Neural progenitor cell (in vitro differentiated cells): ENCODE data around the gene MS4A7. TPM values are rescaled to one million over a fixed set of nuclear protein-coding genes. Genes with fewer than 3 reads are reported as not detected.

Experiments
- DNase-seq: peaks from one replicate; pipeline ENCODE4 v3.0.0-alpha.2; 2016; ENCODE audit warnings: low spot score
- H2AFZ ChIP-seq: fragments of 200-600 bp; sonication (generic); replicated peaks from 2 replicates; pipeline ENCODE4 v1.6.1; 2016; ENCODE audit warnings: antibody characterized with exemption
- H3F3A ChIP-seq: fragments of 200-600 bp; sonication (generic); 2 replicates; pipeline ENCODE4 v1.6.1; 2016; ENCODE audit warnings: antibody characterized with exemption, low read depth
- H3K27ac ChIP-seq: fragments of 200-600 bp; sonication (generic); 2 replicates; pipeline ENCODE4 v1.5.1; 2016; ENCODE audit warnings: mild to moderate bottlenecking
- H3K27me3 ChIP-seq: fragments of 200-600 bp; sonication (generic); 2 replicates; pipeline ENCODE4 v1.6.1; 2016; ENCODE audit warnings: mild to moderate bottlenecking, moderate library complexity
- H3K36me3 ChIP-seq: fragments of 200-600 bp; sonication (generic); 2 replicates; pipeline ENCODE4 v1.5.1; 2016
- H3K4me1 ChIP-seq: fragments of 200-600 bp; sonication (generic); 2 replicates; pipeline ENCODE4 v1.6.1; 2016; ENCODE audit warnings: mixed run types
- H3K4me2 ChIP-seq: fragments of 200-600 bp; sonication (generic); 2 replicates; pipeline ENCODE4 v1.6.1; 2016
- H3K4me3 ChIP-seq: fragments of 200-600 bp; sonication (generic); 2 replicates; pipeline ENCODE4 v1.5.1; 2016
- H3K79me2 ChIP-seq: fragments of 200-600 bp; sonication (generic); 2 replicates; pipeline ENCODE4 v1.6.1; 2016; ENCODE audit warnings: low read depth
- H3K9ac ChIP-seq: fragments of 200-600 bp; sonication (generic); 2 replicates; pipeline ENCODE4 v1.6.1; 2016
- H3K9me3 ChIP-seq: fragments of 200-600 bp; sonication (generic); 2 replicates; pipeline ENCODE4 v1.5.1; 2016; ENCODE audit warnings: low read depth
- H4K20me1 ChIP-seq: fragments of 200-600 bp; sonication (generic); 2 replicates; pipeline ENCODE4 v1.6.1; 2016; ENCODE audit warnings: low read depth
- H3K27ac Mint-ChIP-seq: 3 replicates; pipeline ENCODE4 v1.8.0; 2021; ENCODE audit warnings: mixed read lengths
- H3K27me3 Mint-ChIP-seq: 2 replicates; pipeline ENCODE4 v1.8.0; 2022; ENCODE audit warnings: low read depth, mild to moderate bottlenecking, inconsistent platforms, moderate library complexity, mixed read lengths; ENCODE audit not compliant: insufficient read depth
- H3K36me3 Mint-ChIP-seq: 3 replicates; pipeline ENCODE4 v1.8.0; 2021; ENCODE audit warnings: mixed read lengths
- H3K4me1 Mint-ChIP-seq: 3 replicates; pipeline ENCODE4 v1.8.0; 2021; ENCODE audit warnings: mixed read lengths
- H3K4me3 Mint-ChIP-seq: 3 replicates; pipeline ENCODE4 v1.8.0; 2021; ENCODE audit warnings: mild to moderate bottlenecking, moderate library complexity, mixed read lengths
- H3K9me3 Mint-ChIP-seq: 3 replicates; pipeline ENCODE4 v1.8.0; 2020; ENCODE audit warnings: mixed read lengths
- CTCF ChIP-seq: fragments of 200-600 bp; sonication (generic); IDR thresholded peaks from 2 replicates; pipeline ENCODE4 v1.5.1; 2017; ENCODE audit warnings: antibody characterized with exemption, mild to moderate bottlenecking
- EZH2 ChIP-seq: fragments of 200-600 bp; sonication (generic); IDR thresholded peaks from 2 replicates; pipeline ENCODE4 v1.6.1; 2017; ENCODE audit warnings: antibody characterized with exemption, mild to moderate bottlenecking, moderate library complexity
- EZH2phosphoT487 ChIP-seq: fragments of 200-600 bp; sonication (generic); IDR thresholded peaks from 2 replicates; pipeline ENCODE4 v1.6.1; 2017; ENCODE audit warnings: antibody characterized with exemption
- total RNA-seq: library from RNA; depleted of rRNA; stranded (reverse); fragments of >200 nt; gene quantifications from 2 replicates; pipeline ENCODE4 v1.2.3, GENCODE V29; 2015; ENCODE audit warnings: low replicate concordance

The MS4A7 gene
- total RNA-seq, 1 donor from 2014 or later: not detected

- H3K27me3 Mint-ChIP-seq: no peaks in the 10 kb centered on the region
- no peak overlapping the region for H3K4me3 Mint-ChIP-seq
- Histone ChIP-seq H3K79me2 (no peaks in the 10 kb centered on the region), H3K4me1 (no peaks in the 10 kb centered on the region), H3K27me3 (no peaks in the 10 kb centered on the region), H4K20me1 (no peaks in the 10 kb centered on the region), H3K27ac (no peak overlapping the region), H3K9me3 (no peaks in the 10 kb centered on the region), H3F3A (no peaks in the 10 kb centered on the region), H3K4me3 (no peak overlapping the region), H3K36me3 (no peaks in the 10 kb centered on the region), H3K9ac (no peak overlapping the region), H3K4me2 (no peak overlapping the region), H2AFZ (no peak overlapping the region)
- DNase-seq: no peak
- no peaks in the 10 kb centered on the region for H3K36me3 Mint-ChIP-seq
- TF ChIP-seq EZH2 (no peak), CTCF (no peak), EZH2phosphoT487 (no peak)
- peaks cover 5% of the 10 kb centered on the region for H3K4me1 Mint-ChIP-seq
- no peaks in the 10 kb centered on the region for H3K9me3 Mint-ChIP-seq
- H3K27ac Mint-ChIP-seq: no peak overlapping the region
Observed at GRCh38 chr11:60336767-60337391, 41.5 kb upstream of the MS4A7 start.

GRCh38 chr11:60338053-60338452, 40.3 kb upstream of the MS4A7 start:
- no peaks in the 10 kb centered on the region for H3K27me3 ChIP-seq
- no peaks in the 10 kb centered on the region for H3K4me1 ChIP-seq
- TF ChIP-seq EZH2phosphoT487 (no peak), CTCF (no peak), EZH2 (no peak)
- H3F3A ChIP-seq: no peaks in the 10 kb centered on the region
- H2AFZ ChIP-seq: no peak overlapping the region
- Mint-ChIP-seq H3K4me3 (no peak overlapping the region), H3K9me3 (no peaks in the 10 kb centered on the region), H3K36me3 (no peaks in the 10 kb centered on the region), H3K27ac (peak overlapping the region; percentile 4), H3K27me3 (peaks cover 3% of the 10 kb centered on the region), H3K4me1 (peaks cover 5% of the 10 kb centered on the region)
- no peak overlapping the region for H3K4me3 ChIP-seq
- no peaks in the 10 kb centered on the region for H3K36me3 ChIP-seq
- no peak for DNase-seq
- no peaks in the 10 kb centered on the region for H4K20me1 ChIP-seq
- H3K27ac ChIP-seq: no peak overlapping the region
- no peaks in the 10 kb centered on the region for H3K9me3 ChIP-seq
- no peaks in the 10 kb centered on the region for H3K79me2 ChIP-seq
- H3K9ac ChIP-seq: no peak overlapping the region
- H3K4me2 ChIP-seq: no peak overlapping the region

GRCh38 chr11:60339356-60339755, 39.0 kb upstream of the MS4A7 start:
- Mint-ChIP-seq H3K36me3 (no peaks in the 10 kb centered on the region), H3K4me1 (peaks cover 5% of the 10 kb centered on the region), H3K9me3 (no peaks in the 10 kb centered on the region), H3K27me3 (peaks cover 3% of the 10 kb centered on the region), H3K27ac (no peak overlapping the region), H3K4me3 (no peak overlapping the region)
- H3K36me3 ChIP-seq: no peaks in the 10 kb centered on the region
- H3K9ac ChIP-seq: no peak overlapping the region
- H3K4me3 ChIP-seq: no peak overlapping the region
- no peaks in the 10 kb centered on the region for H3K79me2 ChIP-seq
- H2AFZ ChIP-seq: peak overlapping the region; percentile 34
- no peak overlapping the region for H3K4me2 ChIP-seq
- no peaks in the 10 kb centered on the region for H3K27me3 ChIP-seq
- H3K27ac ChIP-seq: no peak overlapping the region
- no peaks in the 10 kb centered on the region for H3F3A ChIP-seq
- no peak for TF ChIP-seq EZH2phosphoT487
- TF ChIP-seq CTCF: no peak
- no peak for TF ChIP-seq EZH2
- DNase-seq: no peak
- H3K4me1 ChIP-seq: no peaks in the 10 kb centered on the region
- no peaks in the 10 kb centered on the region for H3K9me3 ChIP-seq
- no peaks in the 10 kb centered on the region for H4K20me1 ChIP-seq
